GF-D8 (cell line): Measurements from ENCODE around the gene NHSL2.

Experiments
- DNase-seq: peaks from one replicate; lab custom pipeline; 2025; lab: John Stamatoyannopoulos, UW

The NHSL2 gene

GRCh38 chrX:72020204-72020603 is 109.6 kb downstream of the NHSL2 start:
- DNase-seq: no peak

GRCh38 chrX:72020788-72021187 is 110.1 kb downstream of the NHSL2 start:
- DNase-seq: no peak

DNA sequence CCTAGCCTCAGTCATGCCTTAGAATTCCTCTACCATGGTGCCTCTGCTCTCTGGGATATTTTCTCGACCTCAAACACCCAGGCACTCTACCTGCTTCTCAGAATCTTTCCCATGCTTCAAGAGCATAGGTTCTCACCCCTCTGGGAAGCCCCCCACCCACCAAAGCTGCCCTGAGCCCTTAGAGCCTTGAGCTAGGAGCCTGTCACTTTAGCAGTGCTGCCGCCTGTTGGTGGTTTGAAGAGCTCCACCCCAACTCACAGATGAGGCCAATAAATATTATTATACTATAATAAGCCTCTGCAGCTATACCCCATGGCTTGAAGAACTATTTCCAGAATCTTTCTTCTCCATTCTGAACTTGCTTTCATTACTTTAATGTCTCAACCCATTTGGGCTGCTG is 111.3 kb downstream of the NHSL2 start:
- no peak for DNase-seq

DNA sequence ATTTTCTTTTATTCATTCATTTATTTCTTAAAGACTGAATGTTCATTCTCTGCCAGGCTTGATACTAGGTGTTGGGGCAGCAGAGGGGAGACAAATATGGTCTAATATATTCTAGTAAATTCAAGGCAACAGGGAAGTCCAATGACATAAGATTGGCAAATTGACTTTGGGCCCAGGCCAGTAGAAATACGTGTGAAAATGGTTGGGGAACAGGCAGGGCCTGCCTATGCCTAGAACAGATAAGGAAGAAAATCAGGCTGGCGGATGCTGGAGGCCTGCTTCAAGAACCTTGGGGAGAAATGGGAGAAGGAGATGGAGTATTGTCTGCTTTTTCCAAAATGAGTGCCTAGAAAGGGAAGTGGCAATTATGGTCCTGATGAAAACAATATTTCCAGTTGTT is 112.4 kb downstream of the NHSL2 start:
- no peak for DNase-seq

DNA sequence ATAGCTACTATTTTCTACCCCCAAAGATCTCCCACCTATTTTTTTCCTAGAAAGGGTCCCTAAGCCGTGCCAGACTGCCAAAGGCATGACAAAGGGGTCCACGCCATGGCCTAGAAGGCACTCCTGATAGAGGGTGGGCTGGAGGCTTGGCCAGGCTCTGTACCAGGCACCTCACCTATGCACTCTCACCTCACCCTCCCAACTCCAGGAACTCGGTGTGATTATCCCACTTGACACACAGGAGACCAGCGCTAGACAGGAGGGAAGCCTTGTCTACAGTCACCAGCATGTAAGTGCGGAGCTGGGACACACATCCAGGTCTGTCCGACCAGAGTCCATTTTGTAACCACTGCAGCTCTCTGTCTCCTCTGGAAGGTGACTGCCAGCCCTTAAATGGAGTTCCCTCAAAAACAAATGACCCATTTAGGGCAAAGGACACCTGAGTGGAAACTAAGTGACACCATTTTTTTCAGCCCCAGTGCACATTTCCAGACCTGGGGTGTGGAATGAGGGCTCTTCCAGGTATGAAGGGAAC is 114.7 kb downstream of the NHSL2 start:
- DNase-seq: no peak

DNA sequence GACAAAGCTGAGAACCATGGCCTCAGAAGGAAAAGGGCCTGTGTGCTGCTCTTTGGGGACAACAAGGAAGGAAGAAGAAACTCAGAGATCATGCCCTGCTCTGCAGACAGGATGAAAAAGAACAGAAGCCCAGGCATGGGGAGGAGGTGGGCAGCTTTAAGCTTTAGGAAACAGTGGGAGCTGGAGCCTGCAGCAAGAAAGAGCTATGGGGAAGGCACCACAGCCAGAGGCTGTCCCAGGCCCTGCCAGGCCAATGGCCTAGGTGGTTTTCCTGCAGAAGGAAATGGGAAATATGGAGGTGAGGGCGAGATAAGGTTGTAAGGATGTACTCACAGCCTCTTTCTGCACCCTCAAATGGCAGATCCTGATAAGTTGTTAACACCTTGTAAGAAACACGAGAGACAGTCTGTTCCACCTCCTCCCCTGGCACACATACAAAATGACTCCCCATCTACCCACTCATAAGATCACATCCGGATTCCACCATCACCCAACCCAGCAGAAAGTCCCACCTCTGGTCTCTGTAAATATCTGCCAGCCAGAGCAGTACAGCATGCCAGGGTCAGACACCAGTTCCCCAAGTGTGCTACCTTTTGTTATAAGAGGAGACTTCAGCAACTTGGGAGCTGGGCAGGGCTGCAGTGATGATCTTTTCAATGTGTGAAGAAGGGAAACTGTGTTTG is 115.8 kb downstream of the NHSL2 start:
- DNase-seq: no peak

DNA sequence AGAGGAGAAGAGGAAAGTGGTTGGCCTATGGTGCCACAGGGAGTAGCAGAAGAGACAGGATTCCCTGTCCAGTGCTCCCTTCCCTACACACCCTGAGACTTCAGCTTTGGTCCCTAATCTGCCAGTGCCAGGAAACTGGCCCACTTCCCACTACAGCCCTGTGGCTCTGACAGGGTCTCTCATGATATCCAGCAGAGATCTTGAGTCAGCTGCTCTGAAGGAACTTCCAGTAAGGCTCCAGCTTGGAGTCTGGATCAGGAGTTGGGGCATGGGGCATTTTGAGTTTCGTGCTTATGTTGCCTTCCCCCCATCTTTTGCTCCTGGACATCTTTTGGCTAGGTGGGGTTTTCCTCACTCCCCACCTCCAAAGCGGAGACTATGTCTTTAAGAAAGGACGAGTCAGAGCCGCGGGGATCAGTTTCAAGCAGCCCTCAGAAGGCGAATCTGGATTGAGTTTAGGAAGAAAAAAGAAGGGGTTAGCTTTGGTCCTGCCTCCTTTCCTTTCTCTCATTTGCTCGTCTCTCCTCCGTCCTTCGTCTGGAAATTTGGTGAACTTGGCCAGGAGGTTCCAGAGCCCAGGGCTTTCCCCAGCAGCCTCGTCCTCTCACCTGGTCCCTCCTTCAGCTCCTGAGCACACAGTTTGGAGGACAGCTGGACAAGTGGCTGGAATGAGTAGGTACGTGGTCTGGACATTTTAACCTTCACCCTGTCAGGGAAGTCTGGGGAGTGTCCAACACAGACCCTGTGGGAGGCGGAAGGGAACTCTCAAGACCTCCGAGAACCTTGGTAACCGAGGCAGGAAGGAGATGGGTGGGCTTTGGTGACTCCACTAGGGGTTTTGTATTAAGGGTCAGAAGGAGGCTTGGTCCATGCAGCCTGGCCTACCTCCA is 116.6 kb downstream of the NHSL2 start:
- DNase-seq: no peak

- no peak for DNase-seq
These were observed 117.3 kb downstream of the NHSL2 start for GRCh38 chrX:72027914-72028307.

DNA sequence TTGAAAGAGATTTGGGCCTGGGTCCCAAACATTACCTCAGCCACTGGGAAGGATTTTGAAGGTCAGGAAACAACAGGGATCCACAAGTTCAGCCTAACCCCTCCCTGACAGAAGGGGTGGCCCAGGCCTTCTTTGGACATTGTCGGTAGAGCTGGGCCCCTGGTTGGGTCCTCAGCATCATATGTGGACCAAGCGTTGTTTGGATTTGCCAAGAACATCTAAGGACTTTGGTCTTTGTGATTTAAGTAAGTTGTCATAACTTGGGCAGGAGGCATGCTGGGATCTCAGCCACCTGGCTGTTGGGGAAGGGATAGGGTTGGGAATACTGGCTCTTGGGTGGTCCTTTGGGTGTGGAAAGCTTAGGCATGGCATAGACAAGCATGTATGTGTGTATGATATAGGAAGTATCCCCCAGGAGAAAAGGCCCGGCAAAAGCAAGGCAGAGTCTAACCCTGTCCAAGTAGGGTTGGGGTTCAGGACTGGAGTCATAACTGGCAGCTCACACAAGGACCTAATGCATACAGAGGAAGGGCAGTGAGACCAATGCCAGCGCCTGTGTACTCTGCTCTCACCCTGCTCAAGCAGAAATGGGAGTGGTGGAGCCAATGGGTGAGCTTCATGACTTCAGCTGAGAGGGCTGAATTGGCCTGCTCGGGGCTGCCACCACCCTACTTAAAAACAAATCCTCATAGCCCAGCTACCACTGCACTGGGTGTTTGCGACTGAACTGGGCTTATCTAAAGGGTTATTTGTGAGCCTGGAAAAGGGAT is 118.2 kb downstream of the NHSL2 start:
- DNase-seq: no peak

DNA sequence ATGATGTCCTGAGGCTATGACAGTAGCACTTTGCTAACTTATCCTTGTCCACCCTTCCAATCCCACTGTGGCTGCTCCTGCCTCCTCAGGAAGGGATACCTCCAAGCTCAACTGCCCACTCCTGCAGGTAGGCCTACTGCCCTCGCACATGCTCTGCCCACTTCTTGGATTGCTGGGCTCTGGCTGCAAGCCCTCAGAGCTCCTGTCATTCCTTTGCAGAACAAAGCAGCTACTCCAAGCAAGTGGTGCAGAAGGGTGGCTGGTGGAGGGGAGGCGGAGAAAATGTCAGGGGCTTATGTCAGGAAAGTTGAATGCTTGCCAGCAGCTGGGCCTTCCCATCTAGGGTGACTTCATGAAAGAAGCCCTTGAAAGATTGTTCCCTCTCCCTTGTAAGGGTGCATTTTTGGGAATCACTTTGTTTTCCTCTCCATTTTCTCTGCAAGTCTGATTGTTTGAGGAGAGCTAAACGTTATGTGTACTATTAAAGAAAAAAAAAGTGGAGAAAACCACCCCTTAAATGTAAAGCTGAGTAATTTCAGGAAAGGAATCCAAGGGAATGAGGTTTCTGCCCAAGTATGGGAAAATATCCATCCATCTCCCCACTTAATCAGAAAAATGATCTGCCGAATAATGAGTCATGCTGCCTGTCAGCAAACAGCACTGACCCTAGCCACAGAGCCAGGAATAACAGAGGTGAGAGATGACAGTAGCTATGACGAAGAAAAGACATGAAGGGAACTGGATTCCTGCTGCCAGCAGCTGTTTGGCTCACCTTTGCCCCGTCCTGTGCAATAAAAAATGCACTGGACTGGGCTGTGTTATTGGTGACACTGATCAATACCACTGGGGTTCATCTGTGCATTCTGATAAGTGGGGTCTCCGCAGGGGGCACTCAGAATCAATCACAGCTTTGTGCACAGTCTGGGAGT is 119.1 kb downstream of the NHSL2 start:
- no peak for DNase-seq

- DNase-seq: no peak
These were observed 119.8 kb downstream of the NHSL2 start for GRCh38 chrX:72030431-72030830.

- no peak for DNase-seq
These were observed 120.5 kb downstream of the NHSL2 start for GRCh38 chrX:72031118-72031517.

DNA sequence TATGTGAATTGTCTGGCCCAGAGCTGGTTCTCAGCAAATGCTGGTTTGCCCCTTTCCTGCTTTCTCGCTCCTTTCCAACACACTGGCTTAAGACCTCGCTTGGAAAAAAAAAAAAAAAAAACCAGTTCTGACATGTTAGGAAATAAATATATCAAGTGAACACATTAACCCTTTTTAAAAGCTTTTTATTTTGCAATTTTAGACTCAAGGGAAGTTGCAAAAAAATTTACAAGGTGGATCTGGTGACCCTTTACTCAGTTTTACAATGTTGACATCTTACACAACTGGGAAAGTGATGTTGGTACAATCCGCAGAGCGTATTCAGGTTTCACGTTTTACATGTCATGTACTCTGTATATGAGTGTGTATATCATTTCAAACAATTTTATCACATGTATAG is 121.0 kb downstream of the NHSL2 start:
- peak; percentile 23 for DNase-seq

DNA sequence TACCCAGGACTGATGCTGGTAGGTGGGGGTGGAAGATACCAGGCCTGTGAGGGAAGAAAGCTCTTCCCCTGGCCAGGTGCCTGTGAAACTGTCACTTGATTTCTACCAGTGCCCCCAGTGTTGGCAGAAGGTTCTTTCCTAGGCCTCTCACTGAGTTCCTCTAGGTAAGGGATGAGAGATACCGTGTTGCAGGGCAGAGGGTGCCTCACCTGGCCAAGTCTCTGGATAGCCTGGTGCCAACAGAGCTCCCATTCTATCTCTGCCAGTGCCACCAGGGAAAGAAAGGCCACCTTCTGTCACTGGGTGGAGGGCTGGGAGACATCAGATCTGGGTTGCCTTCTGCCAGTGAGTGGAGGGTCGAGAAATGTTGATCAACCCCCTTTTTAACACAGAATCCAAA is 127.0 kb downstream of the NHSL2 start:
- no peak for DNase-seq

DNA sequence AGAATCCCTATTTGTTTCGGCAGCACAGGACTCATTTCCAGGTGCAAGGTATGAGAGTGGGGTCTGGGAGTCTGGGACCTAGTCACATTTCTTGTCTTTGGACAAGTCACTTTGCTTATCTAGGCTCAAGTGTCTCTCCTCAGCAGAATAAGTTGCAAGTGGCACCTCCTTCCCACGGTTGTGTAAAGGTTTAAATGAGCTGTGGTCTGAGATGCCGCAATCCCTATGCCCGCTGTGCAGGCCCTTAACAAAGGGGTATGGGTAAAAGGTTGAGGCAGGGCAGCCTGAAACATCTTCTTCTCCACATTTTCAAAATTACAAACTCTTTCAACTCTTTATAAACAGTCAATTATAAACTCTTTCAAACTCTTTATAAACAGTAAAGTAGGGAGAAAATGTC is 127.4 kb downstream of the NHSL2 start:
- DNase-seq: peak; percentile 13

- no peak for DNase-seq
These were observed 128.2 kb downstream of the NHSL2 start for GRCh38 chrX:72038868-72039267.

- no peak for DNase-seq
These were observed 129.9 kb downstream of the NHSL2 start for GRCh38 chrX:72040506-72040905.

- DNase-seq: no peak
These were observed 130.5 kb downstream of the NHSL2 start for GRCh38 chrX:72041176-72041575.

- no peak for DNase-seq
These were observed 131.5 kb downstream of the NHSL2 start for GRCh38 chrX:72041871-72042851.

DNA sequence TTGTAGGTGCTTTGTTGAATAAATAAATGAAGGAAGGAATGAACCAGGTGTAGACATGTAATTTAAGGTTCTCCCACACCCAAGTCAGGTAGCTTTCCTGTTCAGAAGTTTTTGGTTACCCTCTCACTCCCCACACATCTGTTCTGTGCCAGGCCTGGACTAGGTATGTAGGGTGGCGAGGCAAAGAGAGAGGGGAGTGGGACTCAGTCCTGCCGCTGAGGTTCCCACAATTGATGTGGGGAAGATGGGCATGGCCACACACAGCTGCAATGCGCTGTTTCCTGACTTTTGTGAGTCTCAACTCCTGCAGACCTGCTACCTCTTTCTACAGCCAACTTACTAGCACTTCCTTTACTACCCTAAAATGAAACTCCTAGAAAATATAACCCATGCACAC is 132.2 kb downstream of the NHSL2 start:
- no peak for DNase-seq
